SK-N-MC (cell line): ENCODE data around the gene CD4.

Experiments used
- DNase-seq: peaks from one replicate; pipeline ENCODE4 v3.0.0-alpha.2; 2011; ENCODE audit warnings: low read depth, low spot score
- H3K27ac ChIP-seq: fragments of 200-600 bp; sonication (generic); 2 replicates; pipeline ENCODE4 v1.5.1; 2016; ENCODE audit warnings: mixed run types
- H3K36me3 ChIP-seq: fragments of 200-600 bp; sonication (generic); 2 replicates; pipeline ENCODE4 v1.6.1; 2017; ENCODE audit warnings: antibody characterized with exemption, low read length, mixed read lengths; ENCODE audit not compliant: insufficient read depth
- H3K4me3 ChIP-seq: fragments of 200-600 bp; sonication (generic); 2 replicates; pipeline ENCODE4 v1.5.1; 2016
- H3K9ac ChIP-seq: fragments of 200-600 bp; sonication (generic); 2 replicates; pipeline ENCODE4 v1.8.0; 2017; ENCODE audit warnings: mixed run types, mixed read lengths; ENCODE audit not compliant: insufficient read length
- H3K9me3 ChIP-seq: fragments of 200-600 bp; sonication (generic); 2 replicates; pipeline ENCODE4 v1.6.1; 2017; ENCODE audit warnings: low read depth, mild to moderate bottlenecking, antibody characterized with exemption, low read length, moderate library complexity, mixed read lengths
- EZH2 ChIP-seq: fragments of 200-600 bp; sonication (generic); IDR thresholded peaks from one replicate; pipeline ENCODE4 v1.6.1; 2017; ENCODE audit warnings: antibody characterized with exemption
- FOXP2 ChIP-seq: optimal IDR thresholded peaks from 2 replicates; pipeline ENCODE3; 2011; ENCODE audit warnings: mild to moderate bottlenecking, moderate library complexity; ENCODE audit not compliant: insufficient read depth; ENCODE audit errors: extremely low read length, control extremely low read depth
- POLR2AphosphoS5 ChIP-seq: IDR thresholded peaks from 2 replicates; pipeline ENCODE4 v1.6.1; 2012; ENCODE audit warnings: mild to moderate bottlenecking, low read depth, low read length, borderline replicate concordance

CD4 gene

DNA sequence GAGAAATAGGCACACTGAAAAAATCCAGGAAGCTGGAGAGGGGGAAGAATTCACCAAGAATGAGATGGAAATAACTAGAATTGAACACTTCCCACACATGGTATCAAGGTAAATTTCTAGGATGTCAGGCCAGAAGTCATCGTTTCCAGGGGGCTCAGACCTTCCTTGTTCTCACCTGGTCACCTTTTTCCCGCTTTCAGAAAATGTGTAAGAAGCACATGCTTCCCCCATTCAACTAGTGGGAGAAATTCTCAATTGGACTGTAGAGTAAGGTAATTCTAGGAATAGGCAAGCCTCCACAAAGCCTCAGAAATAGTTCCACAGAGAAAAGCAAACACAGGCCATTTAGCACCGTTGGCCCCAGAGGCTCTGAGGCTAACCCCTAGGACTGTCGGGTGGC, 25.9 kb upstream of the CD4 start:
- H3K9me3 ChIP-seq: no peaks in the 10 kb centered on the region
- no peaks in the 10 kb centered on the region for H3K36me3 ChIP-seq
- no peak for TF ChIP-seq FOXP2
- TF ChIP-seq POLR2AphosphoS5: no peak
- TF ChIP-seq EZH2: no peak
- H3K4me3 ChIP-seq: peak overlapping the region; percentile 64
- H3K27ac ChIP-seq: peak overlapping the region; percentile 87
- no peak for DNase-seq
- H3K9ac ChIP-seq: peak overlapping the region; percentile 37

DNA sequence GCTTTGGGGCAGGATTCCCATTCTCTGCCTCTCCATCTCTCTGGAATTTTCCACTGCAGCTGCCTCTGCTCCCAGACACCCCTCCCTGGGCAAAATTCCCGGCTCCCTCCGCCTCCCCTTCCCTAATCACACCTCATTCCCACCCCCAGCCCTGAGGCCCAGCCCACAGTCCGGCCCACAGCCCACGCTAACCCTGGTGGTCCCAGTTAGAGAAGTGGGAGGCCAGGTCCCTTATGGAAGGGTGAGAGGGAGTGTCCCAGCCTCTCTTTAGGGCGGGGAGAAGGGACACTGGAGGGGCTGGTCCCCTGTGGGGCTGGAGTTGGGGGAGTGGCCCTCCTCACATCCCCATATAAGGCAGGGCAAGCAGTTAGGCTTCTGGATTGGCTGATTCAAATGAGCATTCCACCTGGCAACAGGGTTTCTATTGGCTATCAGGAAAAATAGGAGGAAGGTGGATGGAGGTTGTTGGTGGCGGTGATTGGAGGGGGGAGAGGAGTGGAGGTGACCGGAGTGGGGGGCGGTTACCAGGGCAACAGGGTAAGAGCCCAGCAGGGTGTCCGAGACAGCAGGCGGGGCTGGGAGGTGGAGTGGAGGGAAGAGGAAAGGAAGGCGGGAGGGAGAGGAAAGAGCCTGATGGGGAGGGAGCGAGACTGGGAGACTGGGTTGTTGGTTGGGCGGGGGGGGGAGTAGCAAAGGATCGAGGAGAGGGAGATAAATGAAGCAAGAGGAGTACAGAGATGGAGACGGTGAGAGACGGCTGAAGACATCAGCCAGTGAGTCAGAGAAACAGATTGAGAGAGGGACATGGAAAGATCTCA, 25.1 kb upstream of the CD4 start:
- peak overlapping the region; percentile 37 for H3K9ac ChIP-seq
- peak; percentile 98 for DNase-seq
- H3K27ac ChIP-seq: peak overlapping the region; percentile 89
- peak overlapping the region; percentile 64 for H3K4me3 ChIP-seq
- H3K9me3 ChIP-seq: no peaks in the 10 kb centered on the region
- TF ChIP-seq POLR2AphosphoS5 (peak; percentile 40), EZH2 (no peak), FOXP2 (no peak)
- peaks cover under 1% of the 10 kb centered on the region; the same call in 1 of the 2 replicates for H3K36me3 ChIP-seq

DNA sequence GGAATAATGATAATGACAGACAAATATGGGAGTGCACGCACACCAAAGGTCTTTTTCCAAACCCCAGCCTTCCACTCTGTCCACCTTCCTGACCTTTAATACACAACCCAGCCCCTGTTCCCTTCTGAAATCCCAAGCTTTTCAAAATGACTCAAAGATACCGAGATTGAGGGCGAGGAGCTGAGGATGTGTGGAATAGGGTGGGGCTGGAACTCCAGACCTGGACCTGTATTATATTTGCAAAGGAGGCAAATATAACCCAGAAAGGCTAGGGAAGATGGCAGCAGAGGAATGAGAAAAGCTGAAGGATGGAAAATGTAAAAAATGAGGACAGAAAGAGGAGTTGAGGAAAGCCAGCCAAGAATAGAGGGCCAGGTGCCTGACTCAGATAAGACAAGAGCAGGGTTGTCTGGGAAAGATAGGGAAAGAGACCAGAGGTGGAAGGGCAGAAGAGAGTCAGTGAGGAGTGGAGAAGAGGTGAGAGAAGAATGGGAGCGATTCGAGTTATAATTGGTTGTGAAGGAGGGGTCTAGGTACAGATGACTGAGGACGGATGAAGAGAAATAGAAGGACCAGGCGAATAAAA, 24.2 kb upstream of the CD4 start:
- H3K36me3 ChIP-seq: peaks cover 8% of the 10 kb centered on the region; the same call in 1 of the 2 replicates
- peak overlapping the region; percentile 26 for H3K9ac ChIP-seq
- peak overlapping the region; percentile 89 for H3K27ac ChIP-seq
- H3K9me3 ChIP-seq: no peaks in the 10 kb centered on the region
- H3K4me3 ChIP-seq: peak overlapping the region; percentile 87
- TF ChIP-seq FOXP2 (no peak), POLR2AphosphoS5 (no peak), EZH2 (no peak)
- no peak for DNase-seq

DNA sequence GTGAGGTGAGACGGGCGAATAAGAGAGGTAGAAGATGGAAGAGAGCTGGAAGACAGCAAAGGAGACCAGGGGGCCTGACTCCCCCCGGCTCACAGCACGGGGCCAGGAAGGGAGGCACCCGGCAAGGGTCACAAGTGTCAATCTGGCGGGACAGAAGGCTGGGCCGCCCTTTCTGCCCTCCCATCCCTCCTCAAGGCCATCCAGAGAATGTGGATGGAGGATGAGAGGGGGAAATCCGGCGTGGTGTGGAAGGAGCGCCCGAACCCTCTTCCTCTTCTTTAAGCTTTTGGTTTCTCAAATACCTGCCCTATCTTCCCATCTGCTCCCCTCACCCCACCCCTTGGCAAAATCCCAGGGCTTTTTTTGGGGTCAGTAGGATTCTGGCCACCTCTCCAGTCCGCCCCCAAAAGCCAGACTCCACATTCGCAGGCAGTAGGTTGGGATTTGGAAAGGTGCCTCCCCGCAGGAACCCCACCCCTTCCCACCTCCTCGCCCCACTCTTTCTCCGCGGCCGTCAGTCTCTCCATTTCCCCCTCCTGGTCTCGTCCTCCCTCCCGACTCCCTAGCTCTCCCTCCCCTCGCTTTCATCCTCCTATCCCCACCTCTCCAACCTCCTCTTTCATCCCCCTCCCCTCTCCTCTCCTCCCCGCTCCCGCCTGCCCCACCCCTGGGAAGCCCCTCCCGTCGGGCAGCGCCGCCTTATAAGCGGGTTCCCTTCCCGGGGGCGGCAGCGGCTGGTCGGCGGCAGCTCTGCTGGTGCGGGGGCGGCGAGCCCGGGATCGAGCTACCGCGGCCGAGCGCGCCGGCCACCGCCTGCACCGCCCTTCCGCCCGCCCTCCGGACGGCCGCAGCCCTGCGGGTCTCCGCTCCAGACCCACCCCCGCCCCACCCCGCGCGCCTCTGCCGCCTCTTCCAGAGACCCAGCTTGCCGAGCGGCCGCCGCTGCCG, 23.4 kb upstream of the CD4 start, which contains the start of gene PTMS:
PTMS (plus strand) TSS at position 730 of the 948 bp plus-strand sequence. CDS start 343 bp downstream, outside the sequence.
- peak; percentile 51 for DNase-seq
- peak within 1 kb of the TSS; percentile 87 for H3K4me3 ChIP-seq
- no peak for TF ChIP-seq EZH2
- TF ChIP-seq POLR2AphosphoS5: peak; percentile 92
- no peaks in the 10 kb centered on the region for H3K9me3 ChIP-seq
- H3K36me3 ChIP-seq: peaks cover 14% of the 10 kb centered on the region; the same call in 1 of the 2 replicates
- peak within 1 kb of the TSS; percentile 89 for H3K27ac ChIP-seq
- peak within 1 kb of the TSS; percentile 94 for H3K9ac ChIP-seq

DNA sequence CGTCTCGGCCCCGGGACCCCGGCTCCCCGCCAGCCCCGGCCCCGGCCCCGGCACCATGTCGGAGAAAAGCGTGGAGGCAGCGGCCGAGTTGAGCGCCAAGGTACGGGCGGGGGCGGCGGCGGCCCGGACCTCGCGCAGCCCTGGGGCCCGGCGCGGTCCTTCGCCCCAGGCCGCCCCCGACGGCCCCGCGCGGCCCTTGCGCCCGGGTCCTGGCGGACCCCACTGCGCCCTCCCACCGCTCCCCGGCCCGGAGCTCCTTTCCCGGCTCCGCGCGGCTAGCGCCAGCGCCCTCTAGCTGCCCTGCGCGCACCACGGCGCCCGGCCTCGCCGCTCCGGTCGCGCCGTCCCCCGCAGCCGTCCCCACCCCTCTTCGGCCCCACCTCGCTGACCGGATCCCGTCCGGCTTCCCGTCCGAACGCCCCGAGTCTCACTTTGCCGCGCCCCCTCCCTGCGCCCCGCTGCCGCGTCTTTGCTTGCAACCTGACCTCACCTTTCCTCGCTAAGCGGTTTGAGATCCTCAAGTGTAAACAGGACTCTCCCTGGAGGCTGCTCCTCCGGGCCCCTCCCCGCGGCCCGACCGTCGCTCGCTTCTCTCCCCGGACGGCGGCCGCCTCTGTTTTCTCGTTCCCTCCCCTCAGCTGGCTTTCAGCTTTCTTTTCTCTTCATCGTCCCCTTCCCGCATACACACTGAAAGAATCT, 22.5 kb upstream of the CD4 start:
- H3K4me3 ChIP-seq: peak overlapping the region; percentile 87
- peaks cover 21% of the 10 kb centered on the region; the same call in 1 of the 2 replicates for H3K36me3 ChIP-seq
- no peaks in the 10 kb centered on the region for H3K9me3 ChIP-seq
- TF ChIP-seq POLR2AphosphoS5 (peak; percentile 33; the same call in 1 of the 2 replicates), EZH2 (no peak)
- no peak for DNase-seq
- H3K9ac ChIP-seq: peak overlapping the region; percentile 94
- 0 out of 2 replicates have a peak overlapping the region, but pooled peaks have one; percentile 14 for H3K27ac ChIP-seq

DNA sequence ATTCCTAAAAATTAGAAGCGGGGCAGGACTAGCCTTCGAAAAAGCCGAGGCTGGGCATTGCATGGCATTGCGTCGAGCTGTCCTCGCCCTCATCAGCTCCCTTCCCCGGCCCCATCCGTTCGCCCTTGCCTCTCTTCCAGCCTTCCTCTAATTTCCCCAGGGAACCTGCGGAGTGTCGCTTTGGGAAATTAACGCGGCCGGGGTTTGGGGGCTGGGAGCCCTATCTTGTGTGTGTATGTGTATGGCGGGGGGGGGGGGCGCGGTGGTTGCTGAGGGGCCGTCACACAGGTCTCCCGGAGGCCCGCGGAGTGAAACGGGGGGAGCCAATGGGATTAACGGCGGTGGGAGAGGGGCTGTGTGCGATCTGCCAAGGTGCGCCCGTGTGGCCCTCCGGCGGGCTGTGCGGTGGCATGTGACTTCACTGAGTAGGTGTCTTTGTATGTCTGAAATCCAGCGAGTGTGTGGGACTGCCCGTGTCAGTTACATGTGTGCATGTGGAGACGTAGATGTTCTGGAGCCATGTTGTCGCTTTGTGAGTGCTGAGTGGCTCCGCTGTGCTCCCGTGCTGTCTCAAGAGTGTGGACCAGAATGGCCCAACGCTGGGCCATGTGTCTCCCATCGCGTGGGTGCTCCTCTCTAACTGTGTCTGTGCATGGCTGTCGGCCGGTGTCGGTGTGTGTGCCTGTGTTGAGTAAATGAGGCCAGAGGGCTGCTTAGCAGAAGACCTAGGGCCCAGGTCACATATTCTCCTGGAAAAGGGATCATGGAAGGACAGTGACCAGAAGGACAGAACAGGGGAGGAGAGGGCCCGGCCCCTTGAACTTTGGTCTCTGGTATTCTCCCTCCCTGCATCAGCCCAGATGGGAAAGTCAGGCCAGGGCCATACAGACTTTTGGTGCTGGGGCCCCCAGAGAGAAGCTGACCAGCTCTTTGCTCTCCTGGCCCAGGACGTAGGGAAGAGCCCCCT, 21.7 kb upstream of the CD4 start:
- TF ChIP-seq FOXP2: no peak
- TF ChIP-seq POLR2AphosphoS5: peak; percentile 1; the same call in 1 of the 2 replicates
- no peak for TF ChIP-seq EZH2
- peak overlapping the region; percentile 87 for H3K4me3 ChIP-seq
- DNase-seq: no peak
- H3K9me3 ChIP-seq: no peaks in the 10 kb centered on the region
- peaks cover 21% of the 10 kb centered on the region; the same call in 1 of the 2 replicates for H3K36me3 ChIP-seq
- peak overlapping the region; percentile 94 for H3K9ac ChIP-seq
- peak overlapping the region; percentile 39; the same call in 1 of the 2 replicates for H3K27ac ChIP-seq

DNA sequence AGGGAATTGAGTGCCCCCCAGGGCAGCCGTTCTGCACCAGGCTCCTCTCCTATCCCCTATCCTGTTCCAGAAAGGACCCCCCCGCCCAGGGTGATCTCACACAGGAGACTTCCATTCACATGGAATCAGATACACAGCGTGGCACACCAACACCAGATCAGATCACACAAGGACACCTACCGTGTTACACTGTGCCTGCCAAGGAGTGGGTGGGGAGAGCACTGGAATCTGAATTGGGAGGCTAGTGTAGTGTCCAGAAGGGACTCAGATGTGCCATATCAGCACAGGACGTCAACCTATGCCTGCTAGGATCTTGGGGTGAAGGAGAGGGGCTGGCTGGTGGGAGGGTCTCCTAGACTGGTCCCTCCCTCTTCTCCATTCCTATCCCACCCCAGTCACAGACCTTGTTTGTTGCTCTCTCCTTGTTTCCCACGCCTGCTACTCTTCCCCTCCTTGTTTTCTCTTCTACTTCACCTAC, 20.9 kb upstream of the CD4 start:
- peak overlapping the region; percentile 94 for H3K9ac ChIP-seq
- H3K4me3 ChIP-seq: peak overlapping the region; percentile 87
- no peak for DNase-seq

More for the DNA sequence above, 20.9 kb upstream of the CD4 start:
- H3K36me3 ChIP-seq: peaks cover 21% of the 10 kb centered on the region; the same call in 1 of the 2 replicates
- TF ChIP-seq POLR2AphosphoS5 (peak; percentile 19; the same call in 1 of the 2 replicates), EZH2 (no peak), FOXP2 (no peak)
- no peaks in the 10 kb centered on the region for H3K9me3 ChIP-seq
- peak overlapping the region; percentile 39; the same call in 1 of the 2 replicates for H3K27ac ChIP-seq
